WTC11 (cell line): ENCODE data around the gene TSPAN33. TPM values are rescaled to one million over a fixed set of nuclear protein-coding genes. Genes with fewer than 3 reads are reported as not detected.

Source experiments
- ATAC-seq: fragments of 200-7000 bp; cut with Tn5 transposase; 2 replicates; pipeline ENCODE4 v1.10.0; 2021; ENCODE audit warnings: mild to moderate bottlenecking, moderate library complexity
- CTCF ChIA-PET: fragments of 300-600 bp; sonication (Branson Sonifier 250); formaldehyde crosslinking; loops from one replicate; lab custom pipeline; 2021; ENCODE audit warnings: antibody characterized with exemption; lab: Charles Lee
- POLR2A ChIA-PET: fragments of 350-600 bp; sonication (Branson Sonifier 250); formaldehyde crosslinking; loops from one replicate; lab custom pipeline; 2021; ENCODE audit warnings: antibody characterized with exemption; lab: Charles Lee
- DNase-seq: peaks from one replicate; pipeline ENCODE4 v3.0.0; 2021; ENCODE audit warnings: low spot score
- H3K27ac Mint-ChIP-seq: 2 replicates; pipeline ENCODE4 v1.8.0; 2021; ENCODE audit warnings: mixed read lengths
- H3K27me3 Mint-ChIP-seq: 2 replicates; pipeline ENCODE4 v1.8.0; 2021; ENCODE audit warnings: low read depth, mild to moderate bottlenecking, moderate library complexity, mixed read lengths
- H3K36me3 Mint-ChIP-seq: 2 replicates; pipeline ENCODE4 v1.8.0; 2021; ENCODE audit warnings: mixed read lengths
- H3K4me1 Mint-ChIP-seq: 2 replicates; pipeline ENCODE4 v1.8.0; 2022; ENCODE audit warnings: mixed read lengths
- H3K4me3 Mint-ChIP-seq: 2 replicates; pipeline ENCODE4 v1.8.0; 2021; ENCODE audit warnings: mild to moderate bottlenecking, moderate library complexity, mixed read lengths
- H3K9me3 Mint-ChIP-seq: 2 replicates; pipeline ENCODE4 v1.8.0; 2021; ENCODE audit warnings: mixed read lengths
- FOXP1 ChIP-seq: sonication (generic); formaldehyde crosslinking; IDR thresholded peaks from 2 replicates; pipeline ENCODE4 v1.8.0; 2022; ENCODE audit warnings: missing genetic modification reagents, mild to moderate bottlenecking, moderate library complexity, borderline replicate concordance
- GABPB1 ChIP-seq: sonication (generic); formaldehyde crosslinking; IDR thresholded peaks from 2 replicates; pipeline ENCODE4 v1.8.1; 2023; ENCODE audit warnings: mild to moderate bottlenecking, missing genetic modification reagents
- GRHL2 ChIP-seq: fragments of 250-450 bp; sonication (Bioruptor Pico); IDR thresholded peaks from 2 replicates; pipeline ENCODE4 v1.8.0; 2022; ENCODE audit warnings: mild to moderate bottlenecking, moderate library complexity; ENCODE audit not compliant: insufficient replicate concordance, severe bottlenecking
- HMGA2 ChIP-seq: fragments of 250-450 bp; sonication (Bioruptor Pico); IDR thresholded peaks from 2 replicates; pipeline ENCODE4 v1.4.0; 2021; ENCODE audit warnings: mild to moderate bottlenecking, moderate library complexity
- IRF2 ChIP-seq: sonication (generic); formaldehyde crosslinking; IDR thresholded peaks from 2 replicates; pipeline ENCODE4 v1.8.0; 2022; ENCODE audit warnings: low read depth, missing genetic modification reagents, borderline replicate concordance
- MXD4 ChIP-seq: fragments of 250-450 bp; sonication (Bioruptor Pico); IDR thresholded peaks from 2 replicates; pipeline ENCODE4 v1.8.0; 2021; ENCODE audit warnings: mild to moderate bottlenecking, moderate library complexity, borderline replicate concordance
- MYBL2 ChIP-seq: sonication (generic); formaldehyde crosslinking; IDR thresholded peaks from 2 replicates; pipeline ENCODE4 v1.8.1; 2023; ENCODE audit warnings: mild to moderate bottlenecking, moderate library complexity, missing genetic modification reagents
- NR3C1 ChIP-seq: sonication (generic); formaldehyde crosslinking; conservative IDR thresholded peaks from 2 replicates; pipeline ENCODE4 v1.8.1; 2023; ENCODE audit warnings: low read depth, mild to moderate bottlenecking, missing genetic modification reagents
- TCF7 ChIP-seq: sonication (generic); formaldehyde crosslinking; IDR thresholded peaks from 2 replicates; pipeline ENCODE4 v1.8.0; 2022; ENCODE audit warnings: mild to moderate bottlenecking, low read depth, missing genetic modification reagents, moderate library complexity
- ZNF263 ChIP-seq: sonication (generic); formaldehyde crosslinking; IDR thresholded peaks from 2 replicates; pipeline ENCODE4 v1.8.1; 2022; ENCODE audit warnings: low read depth, mild to moderate bottlenecking, moderate library complexity, missing genetic modification reagents
- ZNF317 ChIP-seq: sonication (generic); formaldehyde crosslinking; IDR thresholded peaks from 2 replicates; pipeline ENCODE4 v1.8.1; 2023; ENCODE audit warnings: low read depth, mild to moderate bottlenecking, moderate library complexity, missing genetic modification reagents, borderline replicate concordance
- ZNF423 ChIP-seq: fragments of 250-450 bp; sonication (Bioruptor Pico); IDR thresholded peaks from 2 replicates; pipeline ENCODE4 v2.1.2; 2022; ENCODE audit warnings: mild to moderate bottlenecking, moderate library complexity
- total RNA-seq: library from RNA; stranded (reverse); gene quantifications from 3 replicates; pipeline ENCODE4 v1.2.3, GENCODE V29; 2021
- TF ChIP-seq, protein P1 (sequence below): sonication (generic); formaldehyde crosslinking; IDR thresholded peaks from 2 replicates; pipeline ENCODE4 v1.8.0; 2023; ENCODE audit warnings: missing genetic modification reagents, mild to moderate bottlenecking, borderline replicate concordance
- TF ChIP-seq, protein P2 (sequence below): sonication (generic); formaldehyde crosslinking; IDR thresholded peaks from 2 replicates; pipeline ENCODE4 v1.8.0; 2022; ENCODE audit warnings: mild to moderate bottlenecking, missing genetic modification reagents
- TF ChIP-seq, protein P3 (sequence below): sonication (generic); formaldehyde crosslinking; IDR thresholded peaks from 2 replicates; pipeline ENCODE4 v1.8.1; 2022; ENCODE audit warnings: mild to moderate bottlenecking, moderate library complexity, missing genetic modification reagents
- TF ChIP-seq, protein P4 (sequence below): sonication (generic); formaldehyde crosslinking; IDR thresholded peaks from 2 replicates; pipeline ENCODE4 v1.8.1; 2022; ENCODE audit warnings: missing genetic modification reagents, borderline replicate concordance
- TF ChIP-seq, protein P5 (sequence below): sonication (generic); formaldehyde crosslinking; conservative IDR thresholded peaks from 2 replicates; pipeline ENCODE4 v1.8.1; 2023; ENCODE audit warnings: mild to moderate bottlenecking, low read depth, missing genetic modification reagents, moderate library complexity
- TF ChIP-seq, protein P6 (sequence below): sonication (generic); formaldehyde crosslinking; IDR thresholded peaks from 2 replicates; pipeline ENCODE4 v1.8.0; 2023; ENCODE audit warnings: missing genetic modification reagents

Gene TSPAN33
- total RNA-seq, 1 experiment from 2014 or later: 30.0 TPM

DNA sequence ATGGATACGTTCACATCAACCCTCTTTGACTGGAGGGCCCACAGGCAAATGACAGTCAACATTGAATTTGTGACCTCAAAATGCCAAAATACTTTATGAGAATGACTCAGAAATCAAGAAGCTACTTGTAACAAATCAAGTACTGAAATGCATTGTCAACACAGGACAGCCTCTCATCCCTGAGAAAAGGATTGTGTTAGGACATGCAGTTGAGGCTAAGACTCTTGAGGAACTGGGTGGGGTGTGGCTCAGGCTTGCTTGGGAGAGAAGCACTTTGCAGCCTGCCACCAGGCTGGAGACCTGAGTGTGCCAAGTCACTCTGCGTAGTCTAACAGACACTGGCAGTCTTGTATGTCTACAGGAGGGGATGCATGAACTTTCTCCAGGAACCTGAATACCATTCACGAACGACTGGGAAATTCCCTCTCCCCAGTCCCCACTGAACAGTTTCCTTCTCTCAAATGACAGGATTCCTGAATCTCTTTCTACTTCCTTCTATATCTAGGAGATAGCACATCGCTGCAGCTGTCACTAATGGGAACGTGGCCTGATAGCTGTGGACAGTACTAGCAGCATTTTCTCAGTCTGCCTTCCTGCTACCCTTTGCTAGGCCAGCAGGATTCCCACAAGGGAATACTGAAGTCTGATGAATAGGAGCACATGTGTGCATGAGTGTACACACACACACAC is 40.6 kb downstream of the TSPAN33 start (continued):
- TF ChIP-seq, protein P1, sequence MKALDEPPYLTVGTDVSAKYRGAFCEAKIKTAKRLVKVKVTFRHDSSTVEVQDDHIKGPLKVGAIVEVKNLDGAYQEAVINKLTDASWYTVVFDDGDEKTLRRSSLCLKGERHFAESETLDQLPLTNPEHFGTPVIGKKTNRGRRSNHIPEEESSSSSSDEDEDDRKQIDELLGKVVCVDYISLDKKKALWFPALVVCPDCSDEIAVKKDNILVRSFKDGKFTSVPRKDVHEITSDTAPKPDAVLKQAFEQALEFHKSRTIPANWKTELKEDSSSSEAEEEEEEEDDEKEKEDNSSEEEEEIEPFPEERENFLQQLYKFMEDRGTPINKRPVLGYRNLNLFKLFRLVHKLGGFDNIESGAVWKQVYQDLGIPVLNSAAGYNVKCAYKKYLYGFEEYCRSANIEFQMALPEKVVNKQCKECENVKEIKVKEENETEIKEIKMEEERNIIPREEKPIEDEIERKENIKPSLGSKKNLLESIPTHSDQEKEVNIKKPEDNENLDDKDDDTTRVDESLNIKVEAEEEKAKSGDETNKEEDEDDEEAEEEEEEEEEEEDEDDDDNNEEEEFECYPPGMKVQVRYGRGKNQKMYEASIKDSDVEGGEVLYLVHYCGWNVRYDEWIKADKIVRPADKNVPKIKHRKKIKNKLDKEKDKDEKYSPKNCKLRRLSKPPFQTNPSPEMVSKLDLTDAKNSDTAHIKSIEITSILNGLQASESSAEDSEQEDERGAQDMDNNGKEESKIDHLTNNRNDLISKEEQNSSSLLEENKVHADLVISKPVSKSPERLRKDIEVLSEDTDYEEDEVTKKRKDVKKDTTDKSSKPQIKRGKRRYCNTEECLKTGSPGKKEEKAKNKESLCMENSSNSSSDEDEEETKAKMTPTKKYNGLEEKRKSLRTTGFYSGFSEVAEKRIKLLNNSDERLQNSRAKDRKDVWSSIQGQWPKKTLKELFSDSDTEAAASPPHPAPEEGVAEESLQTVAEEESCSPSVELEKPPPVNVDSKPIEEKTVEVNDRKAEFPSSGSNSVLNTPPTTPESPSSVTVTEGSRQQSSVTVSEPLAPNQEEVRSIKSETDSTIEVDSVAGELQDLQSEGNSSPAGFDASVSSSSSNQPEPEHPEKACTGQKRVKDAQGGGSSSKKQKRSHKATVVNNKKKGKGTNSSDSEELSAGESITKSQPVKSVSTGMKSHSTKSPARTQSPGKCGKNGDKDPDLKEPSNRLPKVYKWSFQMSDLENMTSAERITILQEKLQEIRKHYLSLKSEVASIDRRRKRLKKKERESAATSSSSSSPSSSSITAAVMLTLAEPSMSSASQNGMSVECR (CRISPR knock-in tag): no peak

DNA sequence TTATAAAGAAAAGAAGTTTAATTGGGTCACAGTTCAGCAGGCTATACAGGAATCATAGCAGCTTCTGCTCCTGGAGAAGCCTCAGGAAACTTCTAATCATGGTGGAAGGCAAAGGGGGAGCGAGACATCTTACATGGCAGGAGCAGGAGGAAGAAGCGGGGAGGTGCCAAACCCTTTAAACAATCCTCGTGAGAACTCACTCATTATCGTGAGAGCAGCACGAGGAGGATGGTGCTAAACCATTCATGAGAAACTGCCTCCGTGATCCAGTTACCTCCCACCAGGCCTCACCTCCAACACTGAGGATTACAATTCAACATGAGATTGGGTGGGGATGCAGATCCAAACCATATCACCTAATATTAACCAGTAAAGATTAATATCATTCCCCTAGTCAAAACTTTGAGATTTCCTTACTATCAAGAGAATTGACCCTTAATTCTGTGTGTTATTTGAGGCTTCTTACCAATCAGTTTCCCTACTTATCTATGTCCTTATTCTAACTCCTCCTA is 42.3 kb downstream of the TSPAN33 start:
- Mint-ChIP-seq H3K9me3 (no peaks in the 10 kb centered on the region), H3K27ac (no peak overlapping the region), H3K4me1 (peaks cover 34% of the 10 kb centered on the region), H3K36me3 (no peaks in the 10 kb centered on the region), H3K27me3 (peaks cover 30% of the 10 kb centered on the region), H3K4me3 (no peak overlapping the region; the same call in 1 of the 2 replicates)
- TF ChIP-seq, protein P2, sequence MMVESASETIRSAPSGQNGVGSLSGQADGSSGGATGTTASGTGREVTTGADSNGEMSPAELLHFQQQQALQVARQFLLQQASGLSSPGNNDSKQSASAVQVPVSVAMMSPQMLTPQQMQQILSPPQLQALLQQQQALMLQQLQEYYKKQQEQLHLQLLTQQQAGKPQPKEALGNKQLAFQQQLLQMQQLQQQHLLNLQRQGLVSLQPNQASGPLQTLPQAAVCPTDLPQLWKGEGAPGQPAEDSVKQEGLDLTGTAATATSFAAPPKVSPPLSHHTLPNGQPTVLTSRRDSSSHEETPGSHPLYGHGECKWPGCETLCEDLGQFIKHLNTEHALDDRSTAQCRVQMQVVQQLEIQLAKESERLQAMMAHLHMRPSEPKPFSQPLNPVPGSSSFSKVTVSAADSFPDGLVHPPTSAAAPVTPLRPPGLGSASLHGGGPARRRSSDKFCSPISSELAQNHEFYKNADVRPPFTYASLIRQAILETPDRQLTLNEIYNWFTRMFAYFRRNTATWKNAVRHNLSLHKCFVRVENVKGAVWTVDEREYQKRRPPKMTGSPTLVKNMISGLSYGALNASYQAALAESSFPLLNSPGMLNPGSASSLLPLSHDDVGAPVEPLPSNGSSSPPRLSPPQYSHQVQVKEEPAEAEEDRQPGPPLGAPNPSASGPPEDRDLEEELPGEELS (CRISPR knock-in tag): no peak
- no peak for TF ChIP-seq GRHL2
- no peak for TF ChIP-seq FOXP1
- no peak for TF ChIP-seq NR3C1 (CRISPR knock-in tag)
- TF ChIP-seq, protein P3, sequence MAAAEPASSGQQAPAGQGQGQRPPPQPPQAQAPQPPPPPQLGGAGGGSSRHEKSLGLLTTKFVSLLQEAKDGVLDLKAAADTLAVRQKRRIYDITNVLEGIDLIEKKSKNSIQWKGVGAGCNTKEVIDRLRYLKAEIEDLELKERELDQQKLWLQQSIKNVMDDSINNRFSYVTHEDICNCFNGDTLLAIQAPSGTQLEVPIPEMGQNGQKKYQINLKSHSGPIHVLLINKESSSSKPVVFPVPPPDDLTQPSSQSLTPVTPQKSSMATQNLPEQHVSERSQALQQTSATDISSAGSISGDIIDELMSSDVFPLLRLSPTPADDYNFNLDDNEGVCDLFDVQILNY (CRISPR knock-in tag): no peak
- TF ChIP-seq ZNF423 (CRISPR knock-in tag): no peak
- TF ChIP-seq ZNF263 (CRISPR knock-in tag): no peak
- TF ChIP-seq ZNF317 (CRISPR knock-in tag): no peak
- TF ChIP-seq, protein P4, sequence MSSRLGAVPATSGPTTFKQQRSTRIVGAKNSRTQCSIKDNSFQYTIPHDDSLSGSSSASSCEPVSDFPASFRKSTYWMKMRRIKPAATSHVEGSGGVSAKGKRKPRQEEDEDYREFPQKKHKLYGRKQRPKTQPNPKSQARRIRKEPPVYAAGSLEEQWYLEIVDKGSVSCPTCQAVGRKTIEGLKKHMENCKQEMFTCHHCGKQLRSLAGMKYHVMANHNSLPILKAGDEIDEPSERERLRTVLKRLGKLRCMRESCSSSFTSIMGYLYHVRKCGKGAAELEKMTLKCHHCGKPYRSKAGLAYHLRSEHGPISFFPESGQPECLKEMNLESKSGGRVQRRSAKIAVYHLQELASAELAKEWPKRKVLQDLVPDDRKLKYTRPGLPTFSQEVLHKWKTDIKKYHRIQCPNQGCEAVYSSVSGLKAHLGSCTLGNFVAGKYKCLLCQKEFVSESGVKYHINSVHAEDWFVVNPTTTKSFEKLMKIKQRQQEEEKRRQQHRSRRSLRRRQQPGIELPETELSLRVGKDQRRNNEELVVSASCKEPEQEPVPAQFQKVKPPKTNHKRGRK (CRISPR knock-in tag): no peak
- TF ChIP-seq, protein P5, sequence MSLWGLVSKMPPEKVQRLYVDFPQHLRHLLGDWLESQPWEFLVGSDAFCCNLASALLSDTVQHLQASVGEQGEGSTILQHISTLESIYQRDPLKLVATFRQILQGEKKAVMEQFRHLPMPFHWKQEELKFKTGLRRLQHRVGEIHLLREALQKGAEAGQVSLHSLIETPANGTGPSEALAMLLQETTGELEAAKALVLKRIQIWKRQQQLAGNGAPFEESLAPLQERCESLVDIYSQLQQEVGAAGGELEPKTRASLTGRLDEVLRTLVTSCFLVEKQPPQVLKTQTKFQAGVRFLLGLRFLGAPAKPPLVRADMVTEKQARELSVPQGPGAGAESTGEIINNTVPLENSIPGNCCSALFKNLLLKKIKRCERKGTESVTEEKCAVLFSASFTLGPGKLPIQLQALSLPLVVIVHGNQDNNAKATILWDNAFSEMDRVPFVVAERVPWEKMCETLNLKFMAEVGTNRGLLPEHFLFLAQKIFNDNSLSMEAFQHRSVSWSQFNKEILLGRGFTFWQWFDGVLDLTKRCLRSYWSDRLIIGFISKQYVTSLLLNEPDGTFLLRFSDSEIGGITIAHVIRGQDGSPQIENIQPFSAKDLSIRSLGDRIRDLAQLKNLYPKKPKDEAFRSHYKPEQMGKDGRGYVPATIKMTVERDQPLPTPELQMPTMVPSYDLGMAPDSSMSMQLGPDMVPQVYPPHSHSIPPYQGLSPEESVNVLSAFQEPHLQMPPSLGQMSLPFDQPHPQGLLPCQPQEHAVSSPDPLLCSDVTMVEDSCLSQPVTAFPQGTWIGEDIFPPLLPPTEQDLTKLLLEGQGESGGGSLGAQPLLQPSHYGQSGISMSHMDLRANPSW (CRISPR knock-in tag): no peak
- no peak for TF ChIP-seq TCF7 (CRISPR knock-in tag)
- no peak for TF ChIP-seq MXD4 (CRISPR knock-in tag)
- no peak for TF ChIP-seq IRF2 (CRISPR knock-in tag)
- TF ChIP-seq MYBL2 (CRISPR knock-in tag): no peak
- TF ChIP-seq, protein P6, sequence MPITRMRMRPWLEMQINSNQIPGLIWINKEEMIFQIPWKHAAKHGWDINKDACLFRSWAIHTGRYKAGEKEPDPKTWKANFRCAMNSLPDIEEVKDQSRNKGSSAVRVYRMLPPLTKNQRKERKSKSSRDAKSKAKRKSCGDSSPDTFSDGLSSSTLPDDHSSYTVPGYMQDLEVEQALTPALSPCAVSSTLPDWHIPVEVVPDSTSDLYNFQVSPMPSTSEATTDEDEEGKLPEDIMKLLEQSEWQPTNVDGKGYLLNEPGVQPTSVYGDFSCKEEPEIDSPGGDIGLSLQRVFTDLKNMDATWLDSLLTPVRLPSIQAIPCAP (CRISPR knock-in tag): no peak
- TF ChIP-seq HMGA2: no peak
- no peak for TF ChIP-seq GABPB1 (CRISPR knock-in tag)
- ChIA-PET CTCF (no interaction called here), POLR2A (no interaction called here)
- DNase-seq: no peak
- ATAC-seq: no peak
